NCI-H345 treated with DMSO at 0.1 percent for 48 hours (cell line): ENCODE results near the gene BLTP2.
A peak's percentile ranks its signal among the peaks of the same experiment; 100 is the strongest.
"Not testable (repeated sequence)": the region's sequence is repeated elsewhere in the genome, so short reads cannot be mapped to it uniquely, and the experiment has no call there.

Experiments
- DNase-seq: peaks from one replicate; lab custom pipeline; 2025; ENCODE audit not compliant: unreplicated experiment; lab: John Stamatoyannopoulos, UW

BLTP2 gene

DNA sequence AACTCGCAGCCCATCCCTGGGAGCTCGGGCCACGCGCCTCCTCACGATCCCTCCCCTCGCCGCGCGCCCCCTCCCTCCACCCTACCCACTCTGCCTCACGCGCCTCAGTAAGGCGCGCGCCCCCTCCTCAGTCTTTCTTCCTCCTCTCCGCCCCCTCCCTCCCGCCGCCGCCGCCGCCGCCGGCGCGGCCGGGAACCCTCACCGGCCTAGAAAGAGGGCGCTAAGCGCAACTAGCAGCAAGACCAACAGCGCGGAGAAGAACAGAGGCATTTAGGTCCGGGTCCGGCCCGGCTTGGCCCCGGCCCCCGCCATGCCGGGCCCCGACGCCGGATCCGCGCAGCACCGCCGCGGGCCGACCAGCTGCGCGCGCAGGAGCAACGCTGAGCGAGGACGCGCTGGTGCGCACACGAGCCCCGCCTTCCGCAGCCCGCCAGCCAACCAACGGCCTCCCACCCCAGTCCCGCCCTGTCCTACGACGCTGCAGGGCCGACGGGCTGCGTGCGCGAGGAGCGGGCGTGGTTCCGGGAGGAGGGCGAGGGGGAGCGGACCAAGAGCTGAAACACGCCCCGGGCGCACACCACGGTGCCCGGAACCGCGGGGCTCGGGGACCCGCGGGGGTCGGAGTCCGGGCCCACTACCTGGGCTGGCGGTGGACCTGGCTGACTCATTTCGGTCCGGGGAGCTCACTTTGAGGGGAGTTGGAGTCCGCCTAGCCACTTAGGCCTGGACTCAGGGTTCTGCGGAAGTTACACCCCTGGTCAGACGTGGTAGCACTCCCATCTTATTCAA lies at the start of gene BLTP2:
Gene BLTP2 (minus strand): TSS at position 372 of the 789 bp plus-strand sequence. CDS start 102 bp downstream, at position 270.
- DNase-seq = peak; percentile 79

DNA sequence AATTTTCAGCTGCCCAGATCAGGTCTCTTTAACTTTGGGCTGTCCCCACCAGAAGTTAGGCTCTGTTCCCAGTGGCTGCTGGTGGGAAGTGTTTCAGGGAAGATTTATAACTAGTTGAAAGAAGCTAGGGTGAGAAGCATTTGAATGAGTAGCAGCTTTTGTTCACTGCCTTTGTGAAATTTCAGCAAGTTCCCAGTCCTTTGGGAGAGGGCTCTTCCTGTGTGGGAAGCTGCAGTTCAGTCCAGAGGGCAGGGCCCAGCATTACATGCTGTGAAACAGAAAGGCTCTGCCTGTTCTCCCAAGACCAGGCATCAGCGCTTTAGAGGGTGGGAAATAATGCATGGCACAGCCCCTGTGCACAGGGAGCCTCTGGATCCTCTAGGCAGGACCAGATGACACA lies 48.9 kb upstream of the BLTP2 start:
- no peak for DNase-seq

DNA sequence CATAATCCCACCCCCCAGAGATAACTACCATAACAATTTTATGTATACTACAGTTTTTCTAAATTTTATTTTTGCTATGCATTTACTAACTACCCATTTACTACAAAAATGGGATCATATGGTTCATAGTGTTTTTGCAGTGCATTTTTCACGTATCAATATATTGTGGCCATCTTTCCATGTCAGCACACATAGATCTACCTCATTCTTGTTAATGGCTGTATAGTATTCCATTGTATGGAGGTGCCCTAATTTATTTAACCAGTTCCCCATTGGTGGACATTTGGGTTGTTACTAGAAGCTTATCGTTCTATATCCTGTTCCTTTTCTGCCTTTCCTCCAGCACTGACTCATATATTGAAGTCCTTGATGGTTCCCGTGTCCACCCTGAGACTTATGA lies 44.1 kb upstream of the BLTP2 start:
- no peak for DNase-seq

DNA sequence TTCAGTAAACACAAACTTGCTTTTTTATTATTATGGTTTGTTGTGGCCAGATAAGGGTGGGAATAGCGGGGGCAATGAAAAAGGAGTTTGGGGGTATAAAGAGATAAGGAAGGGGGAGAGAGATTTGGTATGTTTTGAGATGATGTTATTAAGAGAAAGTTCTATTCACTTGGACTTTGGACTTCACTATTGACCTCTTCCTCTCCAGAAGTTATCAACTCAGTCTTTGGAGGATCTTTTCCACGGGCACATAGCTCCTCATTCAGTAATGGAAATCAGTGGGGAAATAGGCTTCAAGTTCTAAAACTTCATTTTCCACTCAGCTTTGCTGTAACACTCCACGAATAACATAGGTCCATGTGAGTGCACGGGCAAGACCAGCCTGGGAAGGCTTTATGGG lies 43.5 kb upstream of the BLTP2 start:
- no peak for DNase-seq

DNA sequence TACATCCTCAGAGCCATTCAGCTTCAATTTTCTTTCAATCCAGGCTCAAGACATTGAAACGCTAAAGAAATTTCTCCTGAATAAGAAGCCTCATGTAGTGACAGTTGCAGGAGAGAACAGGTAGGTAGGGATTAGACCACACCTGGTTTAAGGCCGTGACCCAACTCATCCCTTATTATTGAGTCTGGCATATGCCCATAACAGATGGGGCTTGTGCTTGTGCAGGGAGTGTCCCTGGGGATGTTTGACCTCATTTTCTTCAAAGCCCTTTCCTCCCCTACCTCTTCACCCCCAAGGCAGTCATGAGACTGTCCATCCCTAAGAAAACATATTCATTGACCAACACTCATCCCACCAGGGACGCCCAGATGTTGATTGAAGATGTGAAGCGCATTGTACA lies 41.3 kb upstream of the BLTP2 start:
- DNase-seq = no peak

DNA sequence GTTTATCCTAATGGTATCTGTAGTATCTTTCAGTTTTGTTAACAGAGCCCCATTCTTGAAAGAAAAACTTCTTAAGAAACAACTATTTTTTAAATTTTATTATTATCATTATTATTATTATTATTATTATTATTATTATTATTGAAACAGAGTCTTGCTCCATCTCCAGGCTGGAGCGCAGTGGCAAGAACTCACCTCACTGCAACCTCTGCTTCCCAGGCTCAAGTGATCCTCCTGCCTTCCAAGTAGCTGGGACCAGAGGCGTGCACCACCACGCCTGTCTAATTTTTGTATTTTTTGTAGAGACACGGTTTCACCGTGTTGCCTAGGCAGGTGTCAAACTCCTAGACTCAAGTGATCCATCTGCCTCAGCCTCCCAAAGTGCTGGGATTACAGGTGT lies 40.4 kb upstream of the BLTP2 start:
- no peak for DNase-seq

DNA sequence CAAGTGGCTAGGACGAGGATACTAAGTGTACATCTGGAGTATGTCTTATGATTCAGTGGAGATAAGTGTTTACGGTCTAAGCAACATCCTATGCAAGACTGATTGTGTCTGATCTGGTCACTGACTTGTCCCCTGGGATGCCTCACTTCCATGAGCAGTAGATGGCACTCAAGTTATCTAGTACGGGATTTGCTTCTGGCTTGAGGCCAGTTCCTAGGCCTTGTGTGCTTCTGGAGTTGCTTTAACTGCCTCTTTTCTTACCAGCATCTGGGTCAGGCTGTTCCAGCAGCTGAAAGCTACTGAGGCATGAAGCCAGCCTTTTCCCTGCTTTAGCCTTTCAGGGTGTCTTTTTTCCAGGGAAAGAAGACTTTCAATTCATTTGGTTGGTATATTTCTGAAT lies 40.0 kb upstream of the BLTP2 start:
- DNase-seq = peak; percentile 58

DNA sequence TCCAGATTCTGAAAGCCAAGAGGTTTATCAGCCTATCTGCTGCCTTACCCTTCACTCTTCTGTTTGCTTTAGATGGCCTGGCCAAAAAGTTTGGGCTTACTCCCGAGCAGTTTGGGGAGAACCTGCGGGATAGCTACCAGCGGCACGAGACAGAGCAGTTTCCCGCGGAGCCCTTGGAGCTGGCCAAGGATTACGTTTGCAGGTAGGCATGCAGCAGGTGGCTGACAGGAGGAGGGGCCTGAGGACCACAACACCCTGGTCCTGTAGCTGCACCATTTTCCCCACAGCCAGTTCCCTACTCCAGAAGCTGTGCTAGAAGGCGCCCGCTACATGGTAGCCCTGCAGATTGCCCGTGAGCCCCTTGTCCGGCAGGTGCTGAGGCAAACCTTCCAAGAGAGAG lies 37.7 kb upstream of the BLTP2 start:
- DNase-seq = no peak

DNA sequence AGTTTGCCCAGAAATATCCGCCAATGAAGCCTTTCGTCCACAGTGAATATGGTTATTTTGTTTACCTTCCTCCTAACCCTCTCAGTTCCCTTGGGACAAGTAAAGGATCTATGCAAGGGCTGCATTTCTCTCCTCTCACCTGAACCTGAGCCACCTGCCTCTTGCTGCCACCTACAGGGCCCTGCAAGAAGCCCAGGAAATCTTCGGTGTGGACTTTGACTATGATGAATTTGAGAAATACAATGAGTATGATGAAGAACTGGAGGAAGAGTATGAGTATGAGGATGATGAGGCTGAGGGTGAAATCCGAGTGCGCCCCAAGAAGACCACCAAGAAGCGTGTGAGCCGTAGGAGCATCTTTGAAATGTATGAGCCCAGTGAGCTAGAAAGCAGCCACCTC lies 31.0 kb upstream of the BLTP2 start:
- DNase-seq = no peak

DNA sequence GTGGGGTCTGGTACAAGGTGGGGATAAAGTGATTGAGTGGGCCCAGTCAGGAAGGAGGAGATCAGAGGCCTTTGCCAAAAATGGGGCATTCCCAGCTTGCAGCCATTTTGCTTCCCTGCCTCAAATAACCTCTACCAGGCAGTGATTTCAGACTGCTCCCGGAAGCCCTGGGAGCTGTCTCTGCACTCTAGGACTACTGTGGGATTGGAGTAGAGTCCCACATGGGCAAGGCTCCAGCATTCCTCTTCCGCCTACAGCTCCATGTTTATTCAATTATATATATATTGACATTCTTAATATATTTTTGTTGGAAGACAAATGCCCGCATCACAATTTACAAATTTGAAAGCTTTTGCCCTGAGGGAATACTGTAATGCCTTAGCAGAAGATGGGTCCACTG lies 30.5 kb upstream of the BLTP2 start:
- no peak for DNase-seq

DNA sequence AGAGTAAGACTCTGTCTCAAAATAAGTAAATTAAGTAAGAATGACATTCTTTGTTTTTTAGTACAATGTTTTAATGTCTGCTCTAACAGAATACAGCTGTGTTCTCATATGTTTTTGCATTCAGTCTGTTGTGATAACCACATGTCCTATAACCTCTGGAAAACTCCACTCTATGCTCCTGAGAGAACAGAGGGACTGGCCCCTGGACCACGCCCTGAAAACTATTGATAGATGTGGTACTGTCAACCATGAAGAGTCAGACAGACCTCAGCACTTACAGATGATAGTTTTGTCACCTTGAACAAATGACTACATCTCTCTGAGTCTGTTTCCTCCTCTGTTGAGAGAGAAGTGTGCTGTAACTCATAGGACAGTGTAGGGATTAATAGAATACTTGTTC lies 25.0 kb upstream of the BLTP2 start:
- no peak for DNase-seq

DNA sequence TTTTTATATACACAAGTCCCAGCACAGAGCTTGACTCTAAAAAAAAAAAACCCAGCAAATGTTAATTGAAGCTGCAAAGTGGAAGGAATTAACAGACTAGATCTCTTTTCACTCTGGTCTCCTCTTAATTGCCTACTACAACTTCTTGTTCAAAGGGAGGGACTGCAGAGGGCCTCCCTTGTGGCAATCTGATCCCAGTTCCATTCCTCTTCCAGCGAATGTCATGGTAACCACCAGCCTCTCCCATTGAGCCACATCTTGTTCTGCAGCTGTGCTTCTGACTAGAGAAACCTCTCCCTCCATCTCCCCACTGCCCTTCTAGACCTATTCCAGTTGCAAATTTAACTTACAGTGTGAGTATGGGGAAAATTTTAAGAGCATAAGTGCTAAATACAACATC lies 22.9 kb upstream of the BLTP2 start:
- DNase-seq = no peak

DNA sequence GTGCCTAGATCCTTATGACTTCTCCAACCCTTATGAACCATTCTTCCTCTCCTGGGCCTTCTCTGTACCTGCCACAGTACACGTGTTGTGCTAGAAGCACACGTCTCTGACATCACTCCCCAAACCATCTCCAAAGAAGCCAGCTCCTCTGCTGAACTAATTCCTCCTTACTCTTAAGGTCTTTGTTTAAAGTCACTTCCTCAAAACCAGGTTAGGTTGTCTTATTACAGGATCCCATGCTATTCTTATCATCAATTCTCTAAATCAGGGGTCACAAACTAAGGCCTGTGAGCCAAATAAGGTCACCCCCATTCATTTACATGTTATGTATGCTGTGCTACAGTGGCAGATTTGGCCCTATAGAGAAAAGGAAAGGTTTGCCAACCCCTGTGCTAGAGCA lies 21.0 kb upstream of the BLTP2 start:
- no peak for DNase-seq

DNA sequence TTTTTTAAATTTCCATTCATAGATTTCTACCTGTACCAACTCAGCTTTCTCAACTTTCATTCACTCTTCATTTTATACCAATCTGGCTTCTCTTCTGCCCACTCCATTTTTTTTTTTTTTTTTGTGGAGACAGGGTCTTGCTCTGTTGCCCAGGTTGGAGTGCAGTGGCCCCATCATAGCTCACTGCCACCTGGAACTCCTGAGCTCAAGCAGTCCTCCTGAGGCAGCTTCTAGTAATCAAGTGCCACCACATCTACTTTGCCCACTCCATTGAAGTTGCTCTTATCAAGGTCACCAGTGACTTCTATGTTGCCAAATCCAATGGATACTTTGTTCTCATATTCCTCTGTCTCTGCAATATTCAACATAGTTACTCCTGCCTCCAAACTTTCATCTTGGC lies 18.8 kb upstream of the BLTP2 start:
- DNase-seq = no peak

DNA sequence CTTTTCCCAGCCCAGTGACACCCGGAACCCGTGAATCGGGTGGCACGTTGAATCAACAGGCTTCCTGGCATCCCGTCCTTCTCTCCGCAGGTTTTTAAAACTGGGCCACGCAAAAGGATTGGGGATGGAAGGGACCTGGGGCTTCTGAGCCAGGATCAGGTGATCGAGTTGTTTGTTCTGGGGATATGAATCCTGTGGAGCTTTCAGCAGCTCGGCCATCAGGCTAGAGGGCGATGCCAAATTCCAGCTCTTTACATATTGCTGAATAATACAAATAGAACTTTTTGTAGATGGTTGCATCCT lies 17.5 kb upstream of the BLTP2 start:
- no peak for DNase-seq

DNA sequence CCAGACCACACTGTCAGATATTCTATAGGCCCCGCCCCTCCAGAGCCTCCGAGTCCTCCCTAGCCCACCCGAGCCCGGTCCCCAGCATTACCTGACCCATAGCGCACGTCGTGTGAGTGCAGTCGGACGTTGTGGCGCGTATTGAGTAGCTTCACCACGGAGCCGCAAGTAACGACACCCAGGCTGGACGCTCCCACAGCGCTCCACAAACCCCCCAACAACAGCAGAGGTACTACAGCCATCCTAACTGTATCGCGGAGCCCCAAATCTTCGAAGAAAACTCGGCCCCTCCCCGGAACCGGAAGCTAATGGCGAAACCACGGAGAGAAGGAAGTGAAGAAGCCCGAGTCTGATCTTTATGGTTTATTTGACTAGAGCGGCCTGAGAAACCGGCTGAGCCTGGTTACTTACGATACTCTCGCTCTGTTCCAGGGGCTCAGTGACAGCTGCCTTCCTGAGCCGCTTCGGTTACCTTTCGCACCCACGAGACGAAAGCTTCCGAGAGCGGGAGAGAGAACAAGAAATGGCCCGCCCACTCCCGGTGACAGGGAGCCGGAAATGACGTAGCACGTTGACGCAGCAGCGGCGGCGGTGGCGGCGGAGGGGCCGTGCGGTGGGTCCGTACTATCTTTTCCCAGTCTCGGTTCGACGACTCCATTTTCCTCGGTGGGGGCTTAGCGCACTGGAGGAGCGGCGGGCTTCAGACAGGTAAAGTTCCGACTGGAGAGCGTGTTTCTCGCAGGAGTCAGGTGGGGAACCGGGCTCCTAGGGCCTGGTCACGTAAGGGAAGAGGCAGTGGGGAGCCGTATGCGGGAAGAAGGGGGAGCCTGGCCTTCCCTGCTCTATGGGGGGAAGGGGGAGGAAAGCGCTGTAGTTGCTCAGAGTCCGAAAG lies 16.9 kb upstream of the BLTP2 start, which contains the start of the genes SDF2 and SUPT6H:
Gene SDF2 (minus strand): TSS at position 272 of the 892 bp plus-strand sequence. CDS start 30 bp downstream, at position 242.
Gene SUPT6H (plus strand): TSS at position 571 of the 892 bp plus-strand sequence. CDS start 11,197 bp downstream, outside the sequence.
- peak; percentile 90 for DNase-seq

DNA sequence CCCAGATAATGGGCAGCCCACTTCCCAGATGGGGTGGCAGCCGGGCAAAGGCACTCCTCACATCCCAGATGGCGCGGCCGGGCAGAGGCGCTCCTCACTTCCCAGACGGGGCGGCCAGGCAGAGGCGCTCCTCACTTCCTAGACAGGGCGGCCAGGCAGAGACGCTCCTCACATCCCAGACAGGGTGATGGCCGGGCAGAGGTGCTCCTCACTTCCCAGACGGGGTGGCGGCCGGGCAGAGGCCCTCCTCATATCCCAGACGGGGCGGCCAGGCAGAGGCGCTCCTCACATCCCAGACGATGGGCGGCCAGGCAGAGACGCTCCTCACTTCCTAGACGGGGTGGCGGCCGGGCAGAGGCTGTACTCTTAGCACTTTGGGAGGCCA lies 14.5 kb upstream of the BLTP2 start:
- not testable (repeated sequence) for DNase-seq

DNA sequence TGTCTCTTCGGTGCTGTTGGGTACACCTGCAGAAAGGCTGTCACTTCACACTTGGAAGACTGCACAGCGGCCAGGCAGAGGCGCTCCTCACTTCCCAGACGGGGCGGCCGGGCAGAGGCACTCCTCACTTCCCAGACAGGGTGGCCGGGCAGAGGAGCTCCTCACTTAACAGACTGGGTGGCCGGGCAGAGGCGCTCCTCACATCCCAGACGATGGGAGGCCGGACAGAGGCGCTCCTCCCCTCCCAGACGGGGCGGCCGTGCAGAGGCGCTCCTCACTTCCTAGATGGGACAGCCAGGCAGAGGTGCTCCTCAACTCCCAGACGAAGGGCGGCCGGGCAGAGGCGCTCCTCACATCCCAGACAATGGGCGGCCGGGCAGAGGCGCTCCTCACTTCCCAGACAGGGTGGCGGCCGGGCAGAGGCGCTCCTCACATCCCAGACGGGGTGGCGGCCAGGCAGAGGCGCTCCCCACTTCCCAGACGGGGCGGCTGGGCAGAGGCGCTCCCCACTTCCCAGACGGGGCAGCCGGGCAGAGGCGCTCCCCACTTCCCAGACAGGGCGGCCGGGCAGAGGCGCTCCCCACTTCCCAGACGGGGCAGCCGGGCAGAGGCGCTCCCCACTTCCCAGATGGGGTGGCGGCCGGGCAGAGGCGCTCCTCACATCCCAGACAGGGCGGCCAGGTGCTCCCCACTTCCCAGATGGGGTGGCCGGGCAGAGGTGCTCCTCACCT lies 14.0 kb upstream of the BLTP2 start:
- not testable (repeated sequence) for DNase-seq

DNA sequence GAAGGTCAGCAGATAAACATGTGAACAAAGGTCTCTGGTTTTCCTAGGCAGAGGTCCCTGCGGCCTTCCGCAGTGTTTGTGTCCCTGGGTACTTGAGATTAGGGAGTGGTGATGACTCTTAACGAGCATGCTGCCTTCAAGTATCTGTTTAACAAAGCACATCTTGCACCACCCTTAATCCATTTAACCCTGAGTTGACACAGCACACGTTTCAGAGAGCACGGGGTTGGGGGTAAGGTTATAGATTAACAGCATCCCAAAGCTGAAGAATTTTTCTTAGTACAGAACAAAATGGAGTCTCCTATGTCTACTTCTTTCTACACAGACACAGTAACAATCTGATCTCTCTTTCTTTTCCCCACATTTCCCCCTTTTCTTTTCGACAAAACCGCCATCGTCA lies 13.4 kb upstream of the BLTP2 start:
- DNase-seq = not testable (repeated sequence)

DNA sequence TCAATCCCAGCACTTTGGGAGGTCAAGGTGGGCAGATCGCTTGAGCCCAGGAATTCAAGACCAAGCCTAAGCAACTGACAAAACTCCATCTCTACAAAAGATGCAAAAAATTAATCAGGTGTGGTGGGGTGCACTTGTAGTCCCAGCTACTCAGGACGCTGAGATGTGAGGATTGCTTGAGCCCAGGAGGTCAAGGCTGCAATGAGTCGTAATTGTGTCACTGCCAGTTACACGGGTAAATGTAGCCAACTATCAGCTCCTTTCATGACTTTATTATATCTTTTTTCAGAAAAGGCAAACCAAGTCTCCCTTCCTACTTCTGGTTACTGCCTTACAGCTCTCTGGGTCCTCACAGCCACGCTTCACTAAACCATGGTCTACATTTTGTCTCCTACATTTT lies 12.8 kb upstream of the BLTP2 start:
- DNase-seq = no peak

DNA sequence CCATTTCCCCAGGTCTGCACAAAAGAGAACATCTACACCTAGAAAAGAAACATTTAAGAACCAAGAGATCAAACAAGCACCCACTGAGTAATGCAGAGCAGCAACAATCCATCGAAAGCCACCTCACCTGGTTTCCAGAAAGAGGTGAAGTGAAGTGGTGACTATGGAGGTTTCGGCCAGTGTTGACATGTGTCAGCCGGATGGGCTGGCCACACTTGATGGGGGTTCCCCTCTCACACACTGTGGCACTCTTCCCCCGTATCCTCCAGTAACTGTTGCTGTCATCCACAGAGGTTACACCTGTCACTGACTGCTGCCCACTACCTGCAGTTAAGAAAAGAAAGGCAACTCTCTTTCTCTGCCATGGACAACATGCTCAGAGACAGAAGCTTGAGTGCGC lies 10.2 kb upstream of the BLTP2 start:
- DNase-seq = no peak

DNA sequence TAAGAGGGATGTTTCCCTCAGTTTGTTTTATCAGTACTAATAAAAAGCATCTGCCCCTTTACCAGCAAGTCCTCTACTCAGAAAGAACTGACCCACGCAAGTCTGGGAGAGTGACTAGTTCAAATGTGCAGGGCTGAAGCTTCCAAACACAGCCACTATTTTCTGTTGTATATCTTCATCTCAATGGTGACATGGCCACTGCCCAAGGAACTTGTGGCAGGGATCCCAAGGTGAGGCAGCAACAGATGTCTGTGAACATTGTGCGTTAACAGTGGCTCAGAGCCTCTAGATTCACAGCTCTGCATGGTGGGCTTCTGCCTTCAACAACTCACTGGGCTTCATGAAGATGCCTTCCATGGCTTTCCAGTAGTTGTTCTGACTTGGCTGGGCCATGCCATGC lies 3.7 kb upstream of the BLTP2 start:
- no peak for DNase-seq
